B cell (primary cell): Measurements from ENCODE around the gene NAP1L1.

ENCODE experiments used
- EZH2 ChIP-seq: IDR thresholded peaks from 2 replicates; pipeline ENCODE4 v1.6.1; 2012; ENCODE audit warnings: borderline replicate concordance, low read depth, mild to moderate bottlenecking, moderate library complexity, low read length; ENCODE audit not compliant: insufficient read depth, poor library complexity, severe bottlenecking
- TF ChIP-seq, protein P1 (sequence below): fragments of 200-600 bp; IDR thresholded peaks from one replicate; pipeline ENCODE4 v1.8.0; 2022; ENCODE audit warnings: antibody characterized with exemption, mild to moderate bottlenecking

DNA sequence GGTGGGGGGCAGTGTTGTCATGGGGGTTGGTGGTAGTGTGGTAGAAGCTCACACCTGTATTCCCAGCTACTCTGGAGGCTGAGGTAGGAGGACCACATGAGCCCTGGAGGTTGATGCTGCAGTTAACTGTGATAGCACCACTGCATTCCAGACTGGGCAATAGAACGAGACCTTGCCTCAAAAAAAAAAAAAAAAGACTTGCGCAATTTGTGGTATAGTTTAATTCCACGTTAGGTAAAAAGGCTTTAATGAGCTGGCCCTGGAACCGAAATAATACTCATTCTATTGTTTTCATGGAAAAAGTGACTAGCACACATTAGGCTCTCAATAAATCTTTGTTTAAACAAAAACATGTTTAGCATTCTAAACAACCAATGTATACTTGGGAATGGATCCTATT, 25.4 kb upstream of the NAP1L1 start:
- no peak for TF ChIP-seq EZH2
- TF ChIP-seq, protein P1, sequence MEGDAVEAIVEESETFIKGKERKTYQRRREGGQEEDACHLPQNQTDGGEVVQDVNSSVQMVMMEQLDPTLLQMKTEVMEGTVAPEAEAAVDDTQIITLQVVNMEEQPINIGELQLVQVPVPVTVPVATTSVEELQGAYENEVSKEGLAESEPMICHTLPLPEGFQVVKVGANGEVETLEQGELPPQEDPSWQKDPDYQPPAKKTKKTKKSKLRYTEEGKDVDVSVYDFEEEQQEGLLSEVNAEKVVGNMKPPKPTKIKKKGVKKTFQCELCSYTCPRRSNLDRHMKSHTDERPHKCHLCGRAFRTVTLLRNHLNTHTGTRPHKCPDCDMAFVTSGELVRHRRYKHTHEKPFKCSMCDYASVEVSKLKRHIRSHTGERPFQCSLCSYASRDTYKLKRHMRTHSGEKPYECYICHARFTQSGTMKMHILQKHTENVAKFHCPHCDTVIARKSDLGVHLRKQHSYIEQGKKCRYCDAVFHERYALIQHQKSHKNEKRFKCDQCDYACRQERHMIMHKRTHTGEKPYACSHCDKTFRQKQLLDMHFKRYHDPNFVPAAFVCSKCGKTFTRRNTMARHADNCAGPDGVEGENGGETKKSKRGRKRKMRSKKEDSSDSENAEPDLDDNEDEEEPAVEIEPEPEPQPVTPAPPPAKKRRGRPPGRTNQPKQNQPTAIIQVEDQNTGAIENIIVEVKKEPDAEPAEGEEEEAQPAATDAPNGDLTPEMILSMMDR, result no peak
